GM18526 (cell line): ENCODE measurements around the gene SLC6A18.

ENCODE experiments used
- POLR2A ChIP-seq: IDR thresholded peaks from 3 replicates; pipeline ENCODE4 v1.6.1; 2011; ENCODE audit not compliant: insufficient read length; ENCODE audit errors: extremely low read depth

Gene SLC6A18

DNA sequence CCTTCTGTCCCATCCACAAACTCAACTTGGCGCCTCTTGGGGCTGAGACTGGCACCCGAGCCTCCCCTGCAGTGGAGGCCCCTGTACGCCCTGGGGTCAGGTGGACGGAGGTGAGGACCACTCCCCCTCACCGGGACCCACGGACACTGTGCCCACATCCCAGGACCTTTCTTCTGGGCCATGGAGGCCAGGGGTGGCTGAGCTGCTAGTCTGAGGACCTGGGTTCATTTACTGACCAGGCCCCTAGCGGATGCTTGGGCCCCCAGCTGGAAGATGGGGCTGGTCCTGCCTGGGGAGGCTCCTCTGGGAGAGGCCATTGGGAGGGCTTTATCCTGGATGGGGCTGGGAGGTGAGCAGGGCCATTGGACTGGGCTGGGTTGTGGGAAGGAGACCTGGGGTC is 40.7 kb upstream of the SLC6A18 start:
- TF ChIP-seq POLR2A: no peak

- no peak for TF ChIP-seq POLR2A
These were observed 40.0 kb upstream of the SLC6A18 start for GRCh38 chr5:1185038-1185627.

DNA sequence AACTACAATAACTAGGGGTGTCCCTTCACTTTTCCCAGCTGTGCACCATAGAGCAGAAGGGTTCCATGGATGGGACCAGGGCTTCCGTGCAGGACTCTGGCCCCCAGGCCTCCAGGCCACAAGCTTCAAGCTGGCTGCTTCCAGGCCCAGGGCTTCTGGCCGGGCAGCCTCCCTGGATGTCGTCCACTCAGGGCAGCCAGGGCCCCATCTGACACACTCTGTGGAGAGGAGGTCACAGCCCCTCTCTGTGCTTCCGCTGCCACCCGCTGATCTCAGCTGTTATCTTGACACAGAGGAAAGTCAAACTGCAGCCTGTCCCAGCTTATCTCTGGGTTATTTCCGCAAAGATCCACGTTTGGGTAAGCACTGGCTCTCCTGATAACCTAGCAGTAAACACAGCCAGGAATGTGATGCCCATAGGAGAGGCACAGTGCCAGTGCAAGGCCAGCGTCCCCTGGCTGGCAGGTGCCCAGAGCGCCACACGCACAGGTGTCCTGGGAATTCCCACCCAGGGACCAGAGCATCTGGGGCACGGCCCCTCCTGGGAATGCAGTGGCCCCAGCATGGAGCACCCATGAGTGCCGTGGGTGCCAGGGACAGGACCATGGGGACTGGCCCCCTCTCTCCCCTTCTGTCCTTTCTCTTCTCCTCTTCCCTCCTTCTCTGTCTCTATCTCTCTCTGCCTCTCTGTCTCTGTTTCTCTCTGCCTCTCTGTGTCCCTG is 39.4 kb upstream of the SLC6A18 start:
- no peak for TF ChIP-seq POLR2A

DNA sequence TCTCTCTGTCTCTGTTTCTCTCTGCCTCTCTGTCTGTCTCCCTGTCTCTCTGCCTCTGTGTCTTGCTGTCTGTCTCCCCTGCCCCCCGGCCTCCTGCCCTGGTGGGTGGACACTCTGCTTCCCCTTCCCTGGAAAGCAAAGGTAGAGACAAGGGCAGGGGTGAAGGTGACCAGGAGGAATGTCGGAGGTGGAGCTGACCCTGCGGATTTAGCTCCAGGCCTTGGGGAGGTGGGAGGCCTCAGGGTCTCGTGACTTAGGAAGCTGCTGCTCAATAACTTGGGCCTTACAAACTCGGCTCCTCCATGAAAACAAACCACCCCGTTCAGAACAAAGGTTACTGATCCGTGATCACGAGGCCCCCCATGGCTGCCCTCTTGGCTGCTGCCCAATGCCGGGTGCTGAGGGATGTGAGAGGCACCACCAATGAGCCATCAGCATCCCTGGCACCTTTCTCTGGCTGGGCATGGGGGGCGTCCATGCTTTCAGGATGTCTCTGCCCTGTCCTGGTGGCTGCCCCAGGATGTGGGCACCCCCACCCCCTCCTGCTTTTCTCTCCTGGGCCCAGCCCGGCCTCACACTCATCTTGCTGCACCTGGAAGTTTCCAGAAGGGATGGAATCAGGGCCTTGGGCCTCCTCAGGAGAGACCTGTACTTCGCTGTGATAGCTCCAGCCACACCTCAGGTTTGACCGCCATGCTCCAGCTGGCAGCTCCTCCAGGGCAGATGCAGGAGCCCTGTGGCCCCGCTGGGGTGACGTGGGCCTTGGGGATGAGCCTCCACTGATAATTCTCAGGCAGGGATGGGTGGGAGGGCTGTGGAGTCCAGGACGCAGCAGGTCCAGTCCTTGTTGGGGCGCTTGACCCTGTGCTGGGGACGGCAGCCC is 38.6 kb upstream of the SLC6A18 start:
- no peak for TF ChIP-seq POLR2A

DNA sequence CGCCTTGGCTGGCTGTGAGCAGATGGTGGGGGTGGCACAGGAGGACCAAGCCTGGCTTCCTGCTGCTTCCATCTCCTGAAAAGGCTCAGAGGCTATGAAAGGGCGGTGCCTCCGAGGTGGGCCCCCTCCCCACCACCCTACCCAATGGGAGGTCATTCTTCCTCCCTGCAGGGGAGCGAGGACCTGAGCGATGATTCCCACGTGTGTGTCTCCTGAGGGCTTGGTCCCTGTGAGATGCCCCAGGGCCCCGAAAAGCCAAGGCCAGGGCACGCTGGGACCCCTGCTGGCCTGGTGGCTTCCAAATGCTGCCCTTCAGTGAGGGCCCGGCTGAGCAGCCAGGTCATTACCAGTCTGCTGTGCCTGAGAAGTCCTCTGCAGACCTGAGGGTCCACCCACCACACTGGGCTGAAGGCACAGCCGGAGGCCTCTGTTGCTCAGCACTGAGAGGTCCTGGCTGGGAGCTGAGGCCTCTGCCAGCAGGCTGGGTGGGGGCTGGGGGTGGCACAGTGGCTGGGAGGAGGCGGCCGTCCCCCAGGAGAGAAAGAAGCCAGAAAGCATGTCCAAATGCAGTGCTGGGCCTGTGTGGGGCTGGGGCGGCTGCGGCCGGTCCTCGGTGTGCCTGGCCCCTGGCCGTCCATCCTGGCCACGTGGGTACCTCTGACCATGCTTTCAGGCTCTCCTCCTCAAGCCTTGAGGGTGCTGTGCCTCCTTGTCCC is 37.8 kb upstream of the SLC6A18 start:
- TF ChIP-seq POLR2A: no peak

- no peak for TF ChIP-seq POLR2A
These were observed 37.2 kb upstream of the SLC6A18 start for GRCh38 chr5:1187950-1188334.

GRCh38 chr5:1188464-1188863 is 36.7 kb upstream of the SLC6A18 start:
- TF ChIP-seq POLR2A: no peak

- no peak for TF ChIP-seq POLR2A
These were observed 35.9 kb upstream of the SLC6A18 start for GRCh38 chr5:1189269-1189668.

DNA sequence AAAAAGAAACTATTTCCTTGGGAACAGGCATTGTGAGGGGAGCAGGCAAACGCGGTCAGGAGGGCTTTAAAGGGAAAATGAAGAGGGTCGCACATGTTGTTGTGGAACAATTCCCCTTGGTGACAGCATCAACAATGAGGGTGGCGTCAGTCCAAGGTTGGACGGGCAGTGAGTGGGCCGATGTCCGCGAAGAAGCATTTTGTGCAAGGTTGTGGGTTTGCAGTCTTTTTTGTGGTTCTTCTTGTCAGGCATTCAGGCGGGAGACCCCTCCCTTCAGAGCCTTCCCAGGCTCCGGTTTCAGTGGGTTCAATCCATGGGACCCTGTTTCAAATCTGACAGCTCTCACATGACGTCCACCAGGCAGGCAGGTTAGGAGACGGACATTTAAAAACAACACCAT is 34.9 kb upstream of the SLC6A18 start:
- TF ChIP-seq POLR2A: no peak

- TF ChIP-seq POLR2A: no peak
These were observed 34.3 kb upstream of the SLC6A18 start for GRCh38 chr5:1190837-1191239.

GRCh38 chr5:1192971-1193590 is 32.1 kb upstream of the SLC6A18 start:
- no peak for TF ChIP-seq POLR2A

GRCh38 chr5:1193591-1193985 is 31.6 kb upstream of the SLC6A18 start:
- TF ChIP-seq POLR2A: no peak

DNA sequence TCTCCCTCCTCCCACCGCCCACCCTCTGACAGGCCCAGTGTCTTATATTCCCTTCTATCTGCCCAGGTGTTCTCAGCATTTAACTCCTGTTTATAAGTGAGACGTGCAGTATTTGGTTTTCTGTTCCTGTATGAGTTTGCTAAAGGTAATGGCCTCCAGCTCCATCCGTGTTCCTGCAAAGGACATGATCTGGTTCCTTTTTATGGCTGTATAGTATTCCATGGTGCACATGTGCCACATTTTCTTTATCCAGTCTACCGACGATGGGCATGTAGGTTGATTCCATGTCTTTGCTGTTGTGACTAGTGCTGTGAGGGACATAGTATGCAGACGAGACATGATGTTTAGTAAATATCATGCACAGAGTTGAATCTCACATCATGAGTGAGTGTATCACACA is 30.8 kb upstream of the SLC6A18 start:
- TF ChIP-seq POLR2A: no peak

- no peak for TF ChIP-seq POLR2A
These were observed 29.7 kb upstream of the SLC6A18 start for GRCh38 chr5:1195439-1195838.

DNA sequence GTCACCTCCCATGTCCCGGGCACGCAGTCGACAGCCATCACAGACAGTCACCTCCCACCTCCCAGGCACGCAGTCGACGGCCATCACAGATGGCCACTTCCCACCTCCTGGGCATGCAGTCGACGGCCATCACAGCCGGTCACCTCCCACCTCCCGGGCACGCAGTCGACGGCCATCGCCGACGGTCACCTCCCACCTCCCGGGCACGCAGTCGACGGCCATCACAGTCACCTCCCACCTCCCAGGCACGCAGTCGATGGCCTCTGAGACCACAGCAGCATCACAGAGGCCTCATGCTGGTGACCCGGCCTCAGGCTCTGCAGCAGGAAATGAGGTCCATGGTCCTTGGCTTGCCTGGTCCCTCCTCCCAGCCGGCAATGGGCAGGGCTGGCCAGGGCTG is 29.3 kb upstream of the SLC6A18 start:
- TF ChIP-seq POLR2A: no peak
